Ishikawa (cell line): ENCODE measurements around the gene RETREG1.

ENCODE experiments used
- CEBPB ChIP-seq: IDR thresholded peaks from 2 replicates; pipeline ENCODE4 v1.6.1; 2012
- CREB1 ChIP-seq: IDR thresholded peaks from 2 replicates; pipeline ENCODE4 v1.6.1; 2012; ENCODE audit warnings: low read depth
- EGR1 ChIP-seq: IDR thresholded peaks from 2 replicates; pipeline ENCODE4 v1.6.1; 2012
- EP300 ChIP-seq: IDR thresholded peaks from 2 replicates; pipeline ENCODE4 v1.6.1; 2012; ENCODE audit warnings: borderline replicate concordance
- FOXM1 ChIP-seq: IDR thresholded peaks from 2 replicates; pipeline ENCODE4 v1.6.1; 2012; ENCODE audit warnings: low read depth, borderline replicate concordance
- NFIC ChIP-seq: IDR thresholded peaks from 2 replicates; pipeline ENCODE4 v1.6.1; 2012
- RAD21 ChIP-seq: IDR thresholded peaks from 2 replicates; pipeline ENCODE4 v1.6.1; 2012; ENCODE audit warnings: low read depth
- REST ChIP-seq: IDR thresholded peaks from 2 replicates; pipeline ENCODE4 v1.6.1; 2012; ENCODE audit warnings: low read depth, mild to moderate bottlenecking
- TAF1 ChIP-seq: IDR thresholded peaks from 2 replicates; pipeline ENCODE4 v1.6.1; 2012; ENCODE audit warnings: low read depth, mild to moderate bottlenecking
- TCF12 ChIP-seq: IDR thresholded peaks from 2 replicates; pipeline ENCODE4 v1.6.1; 2012; ENCODE audit warnings: low read depth
- TEAD4 ChIP-seq: IDR thresholded peaks from 2 replicates; pipeline ENCODE4 v1.6.1; 2012
- USF1 ChIP-seq: IDR thresholded peaks from 2 replicates; pipeline ENCODE4 v1.6.1; 2012
- YY1 ChIP-seq: IDR thresholded peaks from 2 replicates; pipeline ENCODE4 v1.6.1; 2012; ENCODE audit warnings: low read depth
- ZBTB7A ChIP-seq: IDR thresholded peaks from 2 replicates; pipeline ENCODE4 v1.6.1; 2012; ENCODE audit warnings: low read depth
- TF ChIP-seq, protein P1 (sequence below): IDR thresholded peaks from 2 replicates; pipeline ENCODE4 v1.6.1; 2012

RETREG1 gene

GRCh38 chr5:16570121-16570815 is 46.5 kb downstream of the RETREG1 start:
- TF ChIP-seq YY1 = no peak
- no peak for TF ChIP-seq TEAD4
- TF ChIP-seq TCF12 = no peak
- no peak for TF ChIP-seq FOXM1
- TF ChIP-seq, protein P1, sequence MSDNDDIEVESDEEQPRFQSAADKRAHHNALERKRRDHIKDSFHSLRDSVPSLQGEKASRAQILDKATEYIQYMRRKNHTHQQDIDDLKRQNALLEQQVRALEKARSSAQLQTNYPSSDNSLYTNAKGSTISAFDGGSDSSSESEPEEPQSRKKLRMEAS = no peak
- no peak for TF ChIP-seq ZBTB7A
- TF ChIP-seq CREB1 = no peak

DNA sequence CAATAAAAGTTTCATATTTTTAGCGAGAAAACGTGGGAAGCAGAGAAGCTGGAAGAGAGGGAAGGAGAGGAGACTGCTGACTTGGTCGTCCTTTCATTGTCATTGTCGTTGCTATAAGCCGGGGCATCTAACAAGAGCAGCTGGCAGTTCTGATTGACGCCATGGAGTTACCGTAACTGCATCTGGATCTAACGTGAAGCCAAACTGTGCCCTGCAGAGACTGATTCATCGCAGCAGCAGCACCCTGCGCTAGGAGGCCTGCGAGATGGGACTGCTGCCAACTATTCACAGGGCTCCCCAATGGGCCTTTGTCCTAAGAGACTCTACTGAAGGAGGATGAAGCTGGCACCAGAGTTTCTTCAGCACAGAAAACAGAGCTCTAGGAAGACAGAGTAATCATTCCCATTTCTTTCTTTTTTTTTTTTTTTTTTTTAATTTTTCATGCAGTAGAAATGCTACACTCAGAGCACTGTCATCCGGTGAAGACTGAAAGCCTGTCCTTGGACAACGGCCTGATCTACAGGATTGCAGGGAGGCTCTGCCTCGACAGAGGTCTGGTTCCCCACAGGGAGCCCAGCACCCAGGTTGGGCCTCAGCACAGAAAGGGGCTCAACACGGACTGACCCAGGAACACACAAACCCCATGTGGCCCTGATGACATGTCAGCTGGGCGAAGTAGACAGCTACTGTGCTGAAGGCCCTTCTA is 47.8 kb downstream of the RETREG1 start:
- TF ChIP-seq CEBPB (no peak), RAD21 (no peak), NFIC (peak; percentile 64)

DNA sequence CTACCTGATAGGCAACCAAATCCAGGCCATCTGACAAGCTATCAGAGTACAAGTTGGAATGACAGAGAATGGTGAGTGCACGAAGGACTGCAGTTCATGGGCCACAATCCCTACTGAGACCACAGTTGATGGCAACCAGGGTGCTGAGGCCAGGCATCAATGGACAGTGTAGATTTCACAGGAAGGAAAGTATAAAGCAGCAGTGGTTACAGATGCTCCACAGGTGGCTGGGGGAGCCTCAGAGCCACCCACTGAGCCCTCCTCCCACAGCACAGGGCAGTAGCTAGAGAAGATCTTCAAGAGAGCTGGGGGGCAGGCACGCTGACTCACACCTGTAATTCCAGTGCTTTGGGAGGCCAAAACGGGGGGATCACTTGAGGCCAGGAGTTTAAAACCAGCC is 49.4 kb downstream of the RETREG1 start:
- no peak for TF ChIP-seq CEBPB
- no peak for TF ChIP-seq EGR1
- no peak for TF ChIP-seq RAD21
- TF ChIP-seq TAF1 = no peak
- TF ChIP-seq YY1 = no peak
- no peak for TF ChIP-seq ZBTB7A
- no peak for TF ChIP-seq USF1
- no peak for TF ChIP-seq NFIC
- TF ChIP-seq, protein P1 = no peak
- TF ChIP-seq CREB1 = no peak
- TF ChIP-seq REST = no peak
- TF ChIP-seq FOXM1 = no peak
- no peak for TF ChIP-seq EP300
- TF ChIP-seq TCF12 = no peak
- no peak for TF ChIP-seq TEAD4

DNA sequence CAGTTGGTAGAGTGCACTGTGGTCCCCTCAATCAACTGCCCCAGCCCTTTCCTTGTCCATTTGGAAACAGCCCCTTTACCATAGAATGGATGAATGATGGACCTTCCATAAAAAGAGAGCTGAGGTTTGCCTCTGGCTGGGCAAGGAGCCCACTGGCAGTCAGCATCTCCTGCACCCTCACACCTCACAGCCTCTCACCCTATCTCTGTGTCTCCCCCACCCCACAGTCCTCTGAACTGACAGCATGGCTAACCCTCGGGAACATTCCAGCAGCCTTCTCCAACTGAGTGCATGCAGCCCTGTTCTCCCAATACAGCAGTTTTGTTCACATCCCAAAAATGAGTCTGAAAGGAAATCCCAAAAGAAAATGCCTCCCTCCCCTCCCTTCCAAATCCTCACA is 51.7 kb downstream of the RETREG1 start:
- TF ChIP-seq TAF1 = no peak
- TF ChIP-seq REST = no peak
- TF ChIP-seq USF1 = no peak
- TF ChIP-seq FOXM1 = no peak
- TF ChIP-seq ZBTB7A = no peak
- TF ChIP-seq, protein P1 = no peak
- TF ChIP-seq EP300 = no peak
- no peak for TF ChIP-seq CEBPB

GRCh38 chr5:16564248-16564867 is 52.4 kb downstream of the RETREG1 start:
- TF ChIP-seq TCF12 (no peak), RAD21 (no peak), EGR1 (no peak), YY1 (no peak), REST (no peak), USF1 (no peak), TAF1 (no peak), NFIC (no peak), CEBPB (no peak), CREB1 (no peak)
